ENCODE data around the gene PGAP2. TPM values are rescaled to one million over a fixed set of nuclear protein-coding genes. Genes with fewer than 3 reads are reported as not detected.

Gene PGAP2
- total and polyA plus RNA-seq, 2 of the 13 experiments (the other 11 are each of a cell fraction or from before 2014, with no cell fraction given) = 21.5 to 47.8 TPM

- TF ChIP-seq ZBTB39 (CRISPR knock-in tag; IDR thresholded peaks at IDR 0.05) (no peak), ZNF441 (CRISPR knock-in tag; IDR thresholded peaks at IDR 0.05; ENCODE audit: borderline replicate concordance) (no peak), ARNT (IDR thresholded peaks at IDR 0.05) (no peak), HOXA3 (CRISPR knock-in tag; IDR thresholded peaks at IDR 0.05) (peak; percentile 73), ATF5 (CRISPR knock-in tag; IDR thresholded peaks at IDR 0.05; ENCODE audit: low read depth) (no peak), SP5 (CRISPR knock-in tag; IDR thresholded peaks at IDR 0.05; ENCODE audit: borderline replicate concordance, low read depth) (no peak), ZNF17 (CRISPR knock-in tag; IDR thresholded peaks at IDR 0.05) (no peak), ZNF687 (CRISPR knock-in tag; IDR thresholded peaks at IDR 0.05) (peak; percentile 47; the same call in 1 of the 2 replicates), HNF1A (IDR thresholded peaks at IDR 0.05; ENCODE audit: low read depth) (no peak), HNF1A (CRISPR knock-in tag; IDR thresholded peaks at IDR 0.05; ENCODE audit: borderline replicate concordance) (no peak), PTBP1 (IDR thresholded peaks at IDR 0.05; ENCODE audit: low read depth, low read length, poor library complexity, severe bottlenecking) (no peak), ZBTB49 (CRISPR knock-in tag; IDR thresholded peaks at IDR 0.05; ENCODE audit: borderline replicate concordance) (no peak), ZNF839 (CRISPR knock-in tag; IDR thresholded peaks at IDR 0.05; ENCODE audit: borderline replicate concordance) (no peak), RELA (CRISPR knock-in tag; IDR thresholded peaks at IDR 0.05) (no peak), ZSCAN30 (CRISPR knock-in tag; IDR thresholded peaks at IDR 0.05) (no peak)
These were observed 57.8 kb downstream of the PGAP2 start (continued) for GRCh38 chr11:3866206-3866605.

All from HepG2 (cell line).